Measurements from ENCODE around the gene TTC28.

Gene TTC28

GRCh38 chr22:27980424-27981148 is 699.1 kb downstream of the TTC28 start:
- H3K4me3 ChIP-seq (ENCODE audit: low read length): no peak overlapping the region
- no peak for TF ChIP-seq ZNF274 (IDR thresholded peaks at IDR 0.05; ENCODE audit: low read depth, low read length)

- H3K4me3 ChIP-seq (ENCODE audit: low read length): no peak overlapping the region
- no peak for TF ChIP-seq ZNF274 (IDR thresholded peaks at IDR 0.05; ENCODE audit: low read depth, low read length)
Measured at GRCh38 chr22:27978802-27979201, 700.8 kb downstream of the TTC28 start.

- no peak overlapping the region for H3K4me3 ChIP-seq (ENCODE audit: low read length)
Measured at GRCh38 chr22:27978317-27978716, 701.3 kb downstream of the TTC28 start.

GRCh38 chr22:27976586-27976985 is 703.1 kb downstream of the TTC28 start:
- no peak overlapping the region for H3K4me3 ChIP-seq (ENCODE audit: low read length)
- no peak for TF ChIP-seq ZNF274 (IDR thresholded peaks at IDR 0.05; ENCODE audit: low read depth, low read length)

More at GRCh38 chr22:27978317-27978716, 701.3 kb downstream of the TTC28 start:
- no peak for TF ChIP-seq ZNF274 (IDR thresholded peaks at IDR 0.05; ENCODE audit: low read depth, low read length)

GRCh38 chr22:27975381-27976013 is 704.1 kb downstream of the TTC28 start:
- TF ChIP-seq ZNF274 (IDR thresholded peaks at IDR 0.05; ENCODE audit: low read depth, low read length): no peak
- H3K4me3 ChIP-seq (ENCODE audit: low read length): no peak overlapping the region

- no peak for TF ChIP-seq ZNF274 (IDR thresholded peaks at IDR 0.05; ENCODE audit: low read depth, low read length)
- no peak overlapping the region for H3K4me3 ChIP-seq (ENCODE audit: low read length)
Measured at GRCh38 chr22:27973846-27974245, 705.8 kb downstream of the TTC28 start.

GRCh38 chr22:27972732-27973698 is 706.6 kb downstream of the TTC28 start:
- TF ChIP-seq ZNF274 (IDR thresholded peaks at IDR 0.05; ENCODE audit: low read depth, low read length): no peak
- no peak overlapping the region for H3K4me3 ChIP-seq (ENCODE audit: low read length)

GRCh38 chr22:27971926-27972325 is 707.7 kb downstream of the TTC28 start:
- TF ChIP-seq ZNF274 (IDR thresholded peaks at IDR 0.05; ENCODE audit: low read depth, low read length): no peak
- no peak overlapping the region for H3K4me3 ChIP-seq (ENCODE audit: low read length)

GRCh38 chr22:27970596-27971220 is 708.9 kb downstream of the TTC28 start:
- no peak for TF ChIP-seq ZNF274 (IDR thresholded peaks at IDR 0.05; ENCODE audit: low read depth, low read length)
- no peak overlapping the region for H3K4me3 ChIP-seq (ENCODE audit: low read length)

- no peak overlapping the region for H3K4me3 ChIP-seq (ENCODE audit: low read length)
Measured at GRCh38 chr22:27966168-27967064, 713.2 kb downstream of the TTC28 start.

GRCh38 chr22:27962268-27963044 is 717.2 kb downstream of the TTC28 start:
- TF ChIP-seq ZNF274 (IDR thresholded peaks at IDR 0.05; ENCODE audit: low read depth, low read length): no peak
- no peak overlapping the region for H3K4me3 ChIP-seq (ENCODE audit: low read length)

More at GRCh38 chr22:27966168-27967064, 713.2 kb downstream of the TTC28 start:
- TF ChIP-seq ZNF274 (IDR thresholded peaks at IDR 0.05; ENCODE audit: low read depth, low read length): no peak

GRCh38 chr22:27961680-27962079 is 718.0 kb downstream of the TTC28 start:
- no peak for TF ChIP-seq ZNF274 (IDR thresholded peaks at IDR 0.05; ENCODE audit: low read depth, low read length)
- H3K4me3 ChIP-seq (ENCODE audit: low read length): no peak overlapping the region
